ENCODE data around the gene CMTM8. TPM values are rescaled to one million over a fixed set of nuclear protein-coding genes. Genes with fewer than 3 reads are reported as not detected.

Gene CMTM8
- total and polyA plus RNA-seq, 2 experiments from 2014 or later = 19.9 to 24.5 TPM

DNA sequence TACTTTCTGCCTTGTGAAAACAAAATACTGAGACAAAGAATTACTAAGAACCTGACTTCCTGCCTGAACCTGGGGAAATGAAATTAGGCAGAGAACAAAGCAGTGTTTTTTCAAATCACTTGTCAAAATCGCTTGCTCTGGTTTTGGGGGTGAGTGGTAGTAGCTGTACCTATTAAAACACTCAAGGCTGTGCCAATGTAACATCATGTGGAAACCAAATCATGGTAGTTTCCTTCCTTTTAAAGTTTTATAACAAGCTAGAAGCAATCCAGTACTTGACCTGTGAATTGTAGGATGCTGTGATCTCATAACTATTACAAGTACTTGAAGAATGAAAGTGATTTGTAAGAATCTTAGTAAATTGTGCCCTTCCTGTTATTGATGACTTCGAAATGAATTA lies 6.7 kb downstream of the CMTM8 start (continued):
- TF ChIP-seq JUNB (IDR thresholded peaks at IDR 0.05; ENCODE audit: unreplicated experiment) (no peak), EZH2 (IDR thresholded peaks at IDR 0.05; ENCODE audit: low read depth, unreplicated experiment) (no peak), CREB1 (CRISPR knock-in tag; IDR thresholded peaks at IDR 0.05; ENCODE audit: low read depth) (no peak), ZNF114 (CRISPR knock-in tag; IDR thresholded peaks at IDR 0.05) (no peak), EZH2phosphoT487 (IDR thresholded peaks at IDR 0.05; ENCODE audit: unreplicated experiment) (no peak)

DNA sequence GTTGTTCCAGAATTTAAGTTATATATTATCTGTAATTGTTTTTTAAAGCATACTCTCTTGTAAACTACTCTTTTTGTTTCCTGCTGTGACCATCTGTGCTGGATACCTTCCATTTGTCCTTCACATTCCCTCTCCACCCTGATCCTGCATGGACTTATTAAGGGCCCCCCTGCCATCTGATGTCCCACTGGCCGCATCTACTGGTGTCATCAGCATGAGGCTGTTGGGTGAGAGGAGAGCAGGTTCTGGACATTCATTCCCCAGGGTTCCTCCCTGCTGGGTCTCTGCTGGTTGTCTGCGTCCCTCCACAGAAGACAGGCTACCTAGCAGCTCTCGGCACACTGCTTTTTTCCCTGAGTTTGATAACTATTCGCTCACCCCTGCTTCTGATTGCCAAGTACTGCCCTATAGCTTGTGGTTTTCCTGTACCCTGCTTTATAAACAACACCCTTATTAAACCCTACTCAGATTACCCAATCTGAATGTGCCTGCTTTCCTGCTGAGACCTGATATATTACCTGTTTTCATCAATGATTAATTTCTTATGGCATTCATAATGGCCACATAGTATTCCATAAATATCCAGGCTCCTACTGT lies 7.7 kb downstream of the CMTM8 start:
- H4K20me1 ChIP-seq (replicated peaks; ENCODE audit: insufficient read depth) = peaks cover 9% of the 10 kb centered on the region; the same call in 1 of the 2 replicates
- H3K9me3 Mint-ChIP-seq = no peaks in the 10 kb centered on the region; the same call in 2 of the 3 replicates
- no peaks in the 10 kb centered on the region for H3K36me3 Mint-ChIP-seq (ENCODE audit: low read depth)
- H2AFZ ChIP-seq = no peak overlapping the region
- ATAC-seq (peak; percentile 45), DNase-seq (ENCODE audit: low spot score) (peak; percentile 9)
- H3K4me2 ChIP-seq = no peak overlapping the region
- no peak for TF ChIP-seq CREB1 (CRISPR knock-in tag; IDR thresholded peaks at IDR 0.05; ENCODE audit: low read depth)
- no peak for TF ChIP-seq ZNF114 (CRISPR knock-in tag; IDR thresholded peaks at IDR 0.05)
- TF ChIP-seq, protein P1, sequence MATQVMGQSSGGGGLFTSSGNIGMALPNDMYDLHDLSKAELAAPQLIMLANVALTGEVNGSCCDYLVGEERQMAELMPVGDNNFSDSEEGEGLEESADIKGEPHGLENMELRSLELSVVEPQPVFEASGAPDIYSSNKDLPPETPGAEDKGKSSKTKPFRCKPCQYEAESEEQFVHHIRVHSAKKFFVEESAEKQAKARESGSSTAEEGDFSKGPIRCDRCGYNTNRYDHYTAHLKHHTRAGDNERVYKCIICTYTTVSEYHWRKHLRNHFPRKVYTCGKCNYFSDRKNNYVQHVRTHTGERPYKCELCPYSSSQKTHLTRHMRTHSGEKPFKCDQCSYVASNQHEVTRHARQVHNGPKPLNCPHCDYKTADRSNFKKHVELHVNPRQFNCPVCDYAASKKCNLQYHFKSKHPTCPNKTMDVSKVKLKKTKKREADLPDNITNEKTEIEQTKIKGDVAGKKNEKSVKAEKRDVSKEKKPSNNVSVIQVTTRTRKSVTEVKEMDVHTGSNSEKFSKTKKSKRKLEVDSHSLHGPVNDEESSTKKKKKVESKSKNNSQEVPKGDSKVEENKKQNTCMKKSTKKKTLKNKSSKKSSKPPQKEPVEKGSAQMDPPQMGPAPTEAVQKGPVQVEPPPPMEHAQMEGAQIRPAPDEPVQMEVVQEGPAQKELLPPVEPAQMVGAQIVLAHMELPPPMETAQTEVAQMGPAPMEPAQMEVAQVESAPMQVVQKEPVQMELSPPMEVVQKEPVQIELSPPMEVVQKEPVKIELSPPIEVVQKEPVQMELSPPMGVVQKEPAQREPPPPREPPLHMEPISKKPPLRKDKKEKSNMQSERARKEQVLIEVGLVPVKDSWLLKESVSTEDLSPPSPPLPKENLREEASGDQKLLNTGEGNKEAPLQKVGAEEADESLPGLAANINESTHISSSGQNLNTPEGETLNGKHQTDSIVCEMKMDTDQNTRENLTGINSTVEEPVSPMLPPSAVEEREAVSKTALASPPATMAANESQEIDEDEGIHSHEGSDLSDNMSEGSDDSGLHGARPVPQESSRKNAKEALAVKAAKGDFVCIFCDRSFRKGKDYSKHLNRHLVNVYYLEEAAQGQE (IDR thresholded peaks at IDR 0.05; ENCODE audit: unreplicated experiment) = no peak
- no peak for TF ChIP-seq STAT1 (IDR thresholded peaks at IDR 0.05; ENCODE audit: unreplicated experiment)
- no peak for TF ChIP-seq EZH2 (IDR thresholded peaks at IDR 0.05; ENCODE audit: low read depth, unreplicated experiment)
- TF ChIP-seq, protein P2, sequence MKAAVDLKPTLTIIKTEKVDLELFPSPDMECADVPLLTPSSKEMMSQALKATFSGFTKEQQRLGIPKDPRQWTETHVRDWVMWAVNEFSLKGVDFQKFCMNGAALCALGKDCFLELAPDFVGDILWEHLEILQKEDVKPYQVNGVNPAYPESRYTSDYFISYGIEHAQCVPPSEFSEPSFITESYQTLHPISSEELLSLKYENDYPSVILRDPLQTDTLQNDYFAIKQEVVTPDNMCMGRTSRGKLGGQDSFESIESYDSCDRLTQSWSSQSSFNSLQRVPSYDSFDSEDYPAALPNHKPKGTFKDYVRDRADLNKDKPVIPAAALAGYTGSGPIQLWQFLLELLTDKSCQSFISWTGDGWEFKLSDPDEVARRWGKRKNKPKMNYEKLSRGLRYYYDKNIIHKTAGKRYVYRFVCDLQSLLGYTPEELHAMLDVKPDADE (IDR thresholded peaks at IDR 0.05) = no peak
- peaks cover 10% of the 10 kb centered on the region for H3K4me1 Mint-ChIP-seq
- H3K4me3 ChIP-seq = no peak overlapping the region
- peaks cover 32% of the 10 kb centered on the region for H3K79me2 ChIP-seq (replicated peaks; ENCODE audit: insufficient read depth)
- no peaks in the 10 kb centered on the region for H3K27me3 ChIP-seq (ENCODE audit: insufficient read depth)
- no peaks in the 10 kb centered on the region for H3K9me2 ChIP-seq (ENCODE audit: insufficient read depth)
- H3K27me3 Mint-ChIP-seq (ENCODE audit: insufficient read depth, low read depth, poor library complexity) = no peaks in the 10 kb centered on the region
- no peaks in the 10 kb centered on the region for H3F3A ChIP-seq (replicated peaks; ENCODE audit: low read depth)
- no peak overlapping the region for H3K27ac Mint-ChIP-seq
- H3K36me3 ChIP-seq (ENCODE audit: insufficient read depth) = no peaks in the 10 kb centered on the region
- H3K27ac ChIP-seq (ENCODE audit: low read depth) = no peak overlapping the region
- peaks cover 6% of the 10 kb centered on the region; the same call in 1 of the 2 replicates for H3K4me1 ChIP-seq (ENCODE audit: insufficient read depth)
- H3K4me3 Mint-ChIP-seq = no peak overlapping the region
